Naive B cell (primary cell): Measurements from ENCODE around the gene CDC7. TPM values are rescaled to one million over a fixed set of nuclear protein-coding genes. Genes with fewer than 3 reads are reported as not detected.
"Not testable (repeated sequence)": the region's sequence is repeated elsewhere in the genome, so short reads cannot be mapped to it uniquely, and the experiment has no call there.

Experiments
- ATAC-seq, 2 donors: fragments of 150-1000 bp; cut with Tn5 transposase; 2 replicates each; pipeline ENCODE4 v1.10.0; 2021; ENCODE audit warnings: low read depth in 2 of 2, mild to moderate bottlenecking in 2 of 2, moderate library complexity in 2 of 2
- DNase-seq: peaks from one replicate; pipeline ENCODE4 v3.0.0; 2022
- H3K27ac Mint-ChIP-seq, 6 donors: one replicate each; pipeline ENCODE4 v1.8.0; 2020 to 2022; ENCODE audit warnings: mild to moderate bottlenecking in 6 of 6, mixed read lengths in 6 of 6, moderate library complexity in 5 of 6, inconsistent platforms in 2 of 6
- H3K27me3 Mint-ChIP-seq, 3 donors: one replicate each; pipeline ENCODE4 v1.8.0; 2021 to 2022; ENCODE audit warnings: mixed read lengths in 3 of 3, mild to moderate bottlenecking in 1 of 3
- H3K36me3 Mint-ChIP-seq, 2 donors: one replicate each; pipeline ENCODE4 v1.8.0; 2020 to 2022; ENCODE audit warnings: mixed read lengths in 2 of 2, inconsistent platforms in 1 of 2, mild to moderate bottlenecking in 1 of 2
- H3K4me1 Mint-ChIP-seq, 3 donors: one replicate each; pipeline ENCODE4 v1.8.0; 2020 to 2022; ENCODE audit warnings: mixed read lengths in 3 of 3, inconsistent platforms in 1 of 3, mild to moderate bottlenecking in 1 of 3, moderate library complexity in 1 of 3
- H3K4me3 Mint-ChIP-seq, 8 donors: one replicate each; pipeline ENCODE4 v1.8.0; 2020 to 2022; ENCODE audit warnings: mild to moderate bottlenecking in 8 of 8, mixed read lengths in 8 of 8, moderate library complexity in 8 of 8, inconsistent platforms in 2 of 8
- H3K9me3 Mint-ChIP-seq, 7 donors: one replicate each; pipeline ENCODE4 v1.8.0; 2020 to 2022; ENCODE audit warnings: mixed read lengths in 7 of 7, mild to moderate bottlenecking in 5 of 7, inconsistent platforms in 2 of 7, moderate library complexity in 1 of 7
- polyA plus RNA-seq, 6 donors: library from polyadenylated mRNA; unstranded; fragments of 300-500 nt; fragmentation: Illumina TruSeq; gene quantifications; one replicate each; pipeline ENCODE4 v1.2.3, GENCODE V29; 2021; ENCODE audit warnings: low read depth in 6 of 6

Gene CDC7
- polyA plus RNA-seq, 6 donors from 2014 or later: 0.96 to 5.3 (median 2.9) TPM

DNA sequence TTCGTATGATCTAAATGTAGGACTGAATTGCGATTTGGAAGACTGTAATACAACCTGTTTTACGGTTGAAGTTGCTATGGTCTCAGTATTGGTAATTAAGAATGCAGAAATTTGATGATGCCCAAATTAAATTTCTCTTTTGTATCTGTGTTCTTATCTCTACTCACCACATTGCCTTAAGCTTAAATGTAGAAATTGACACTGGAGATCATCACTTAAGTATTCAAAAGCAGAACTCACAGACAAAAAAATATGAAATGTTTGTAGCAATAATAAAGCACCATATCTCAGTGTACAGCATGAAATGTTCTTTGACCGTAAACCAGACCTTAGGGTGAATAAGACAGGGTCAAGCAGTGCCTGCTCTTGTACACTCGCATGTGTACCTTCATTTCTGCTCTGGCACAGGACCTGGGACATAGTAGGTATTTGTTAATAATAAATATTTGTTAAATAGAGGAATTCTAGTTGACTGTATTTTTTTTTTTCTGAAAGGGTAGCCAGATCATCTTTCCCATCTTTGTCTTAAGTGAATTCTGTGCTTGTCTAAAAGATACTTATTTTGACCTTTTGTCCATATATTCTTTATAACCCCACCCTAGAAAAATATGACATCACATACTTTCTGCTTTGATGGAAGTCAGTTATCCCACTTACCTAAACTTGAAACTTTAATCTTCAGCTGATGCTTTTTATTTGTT lies 1.5 kb downstream of the CDC7 start:
- DNase-seq: no peak
- Mint-ChIP-seq H3K36me3 (peaks cover 0 to 6% of the 10 kb centered on the region in 2 donors), H3K4me3 (peak overlapping the region in 5 of 8 donors; percentile 17 to 54 (median 24)), H3K27me3 (no peaks in the 10 kb centered on the region), H3K9me3 (no peaks in the 10 kb centered on the region), H3K4me1 (peaks cover 5 to 12% (median 10%) of the 10 kb centered on the region in 3 donors), H3K27ac (peak overlapping the region in 3 of 6 donors; percentile 5 to 71 (median 57))
- ATAC-seq: no peak

DNA sequence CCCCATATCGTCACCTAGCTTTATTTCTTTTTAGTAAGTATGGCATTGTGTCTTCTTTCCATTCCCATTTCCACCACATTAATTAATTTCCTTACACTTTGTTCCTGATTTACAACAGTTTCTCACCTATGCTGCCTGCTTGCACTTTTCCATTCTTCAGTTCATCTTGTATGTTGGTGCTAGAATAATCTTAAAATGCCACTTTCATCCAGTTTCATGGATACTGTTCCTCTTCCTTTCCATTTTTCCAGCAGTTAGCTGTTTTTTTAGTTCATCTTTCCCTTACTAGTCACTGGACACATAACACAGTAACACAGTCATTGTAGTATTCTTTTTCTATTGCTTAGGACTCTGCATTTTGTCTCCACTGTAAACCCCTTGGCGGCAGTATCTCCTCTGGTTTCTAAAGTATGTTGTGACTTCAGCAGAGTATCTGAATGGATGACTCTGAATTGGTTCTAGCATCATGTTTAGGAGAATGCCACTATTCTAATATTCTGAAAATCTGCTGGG lies 2.1 kb downstream of the CDC7 start:
- Mint-ChIP-seq H3K36me3 (peaks cover 0 to 6% of the 10 kb centered on the region in 2 donors), H3K27me3 (no peaks in the 10 kb centered on the region), H3K9me3 (no peaks in the 10 kb centered on the region), H3K4me1 (peaks cover 5 to 12% (median 10%) of the 10 kb centered on the region in 3 donors), H3K27ac (peak overlapping the region in 2 of 6 donors; percentile 5 to 57), H3K4me3 (peak overlapping the region in 5 of 8 donors; percentile 17 to 54 (median 24))
- ATAC-seq (no peak), DNase-seq (no peak)

DNA sequence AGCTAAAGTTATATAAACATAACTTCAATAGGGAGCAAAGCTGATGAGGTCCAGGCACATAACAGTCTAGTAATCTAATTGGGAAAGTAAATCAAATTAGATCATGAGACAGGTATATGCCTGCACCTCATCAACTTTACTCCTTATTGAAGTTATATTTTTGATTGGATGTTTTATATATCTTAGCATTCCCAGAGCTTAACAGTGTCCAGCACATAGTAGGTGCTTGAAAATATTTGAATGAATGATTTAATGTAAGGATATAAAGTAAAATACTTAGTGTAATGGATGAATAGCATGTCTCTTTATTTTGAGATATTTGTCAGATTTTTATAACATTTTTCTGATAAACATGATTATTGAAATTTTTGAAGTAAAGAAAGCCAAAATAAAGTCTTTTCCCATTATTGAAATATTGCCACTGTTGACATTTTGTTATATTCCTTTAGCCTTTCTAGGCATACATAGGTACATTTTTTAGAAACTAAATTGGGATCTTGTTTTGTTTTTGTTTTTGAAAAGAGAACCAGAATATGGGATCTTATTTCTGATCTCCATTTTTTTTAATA lies 2.8 kb downstream of the CDC7 start:
- no peak for ATAC-seq
- no peaks in the 10 kb centered on the region for H3K9me3 Mint-ChIP-seq

DNA sequence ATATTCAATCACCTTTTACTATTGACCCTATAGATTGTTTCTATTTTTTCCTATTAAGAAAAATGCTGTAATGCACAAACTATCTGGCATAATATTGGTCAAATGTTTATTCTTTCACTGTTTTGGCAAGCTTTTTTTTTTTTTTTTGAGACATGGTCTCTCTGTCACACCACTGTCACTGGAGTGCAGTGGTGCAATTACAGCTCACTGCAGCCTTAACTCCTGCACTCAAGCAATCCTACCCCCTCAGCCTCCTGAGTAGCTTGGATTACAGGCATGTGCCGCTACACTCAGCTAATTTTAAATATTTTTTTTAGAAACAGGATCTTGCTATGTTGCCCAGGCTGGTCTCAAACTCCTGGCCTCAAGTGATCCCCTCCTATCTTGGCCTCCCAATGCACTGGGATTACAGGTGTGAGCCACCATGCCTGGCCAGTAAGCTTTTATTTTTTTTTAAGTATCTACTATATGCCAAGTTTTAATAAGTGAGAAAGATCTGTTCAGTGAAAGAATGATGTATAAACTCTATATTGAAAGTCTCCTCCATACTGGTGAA lies 3.4 kb downstream of the CDC7 start:
- Mint-ChIP-seq H3K9me3 (no peaks in the 10 kb centered on the region), H3K36me3 (peaks cover 2 to 10% of the 10 kb centered on the region in 2 donors), H3K4me3 (no peak overlapping the region), H3K27ac (no peak overlapping the region), H3K4me1 (peaks cover 5 to 12% (median 10%) of the 10 kb centered on the region in 3 donors), H3K27me3 (no peaks in the 10 kb centered on the region)
- ATAC-seq (no peak), DNase-seq (no peak)

More for the DNA sequence above, 2.8 kb downstream of the CDC7 start:
- Mint-ChIP-seq H3K4me3 (no peak overlapping the region), H3K27ac (no peak overlapping the region), H3K36me3 (peaks cover 0 to 6% of the 10 kb centered on the region in 2 donors), H3K4me1 (peaks cover 5 to 12% (median 10%) of the 10 kb centered on the region in 3 donors), H3K27me3 (no peaks in the 10 kb centered on the region)
- DNase-seq: no peak

DNA sequence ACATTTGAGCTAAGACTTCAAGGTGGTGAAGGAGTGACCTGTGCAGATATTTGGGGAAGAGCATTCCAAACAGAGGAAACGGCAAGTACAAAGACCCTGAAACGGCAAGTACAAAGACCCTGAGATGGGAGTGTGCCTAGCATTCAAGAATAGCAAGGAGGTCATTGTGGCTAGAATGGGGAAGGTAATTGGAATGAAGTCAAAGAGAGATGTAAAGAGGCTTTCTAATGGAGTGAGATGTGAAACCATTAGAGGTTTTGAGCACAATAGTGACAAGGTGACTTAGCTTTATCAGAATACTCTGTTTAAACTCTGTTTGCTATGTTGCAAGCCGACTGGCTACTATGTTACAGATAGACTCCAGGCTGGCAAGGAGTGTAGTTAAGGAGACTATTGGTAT lies 4.4 kb downstream of the CDC7 start:
- Mint-ChIP-seq H3K4me3 (no peak overlapping the region), H3K4me1 (peaks cover 5 to 12% (median 10%) of the 10 kb centered on the region in 3 donors), H3K27me3 (no peaks in the 10 kb centered on the region), H3K36me3 (peaks cover 11 to 18% of the 10 kb centered on the region in 2 donors), H3K9me3 (no peaks in the 10 kb centered on the region), H3K27ac (peak overlapping the region in 1 of 6 donors; percentile 17)
- DNase-seq (no peak), ATAC-seq (no peak)

DNA sequence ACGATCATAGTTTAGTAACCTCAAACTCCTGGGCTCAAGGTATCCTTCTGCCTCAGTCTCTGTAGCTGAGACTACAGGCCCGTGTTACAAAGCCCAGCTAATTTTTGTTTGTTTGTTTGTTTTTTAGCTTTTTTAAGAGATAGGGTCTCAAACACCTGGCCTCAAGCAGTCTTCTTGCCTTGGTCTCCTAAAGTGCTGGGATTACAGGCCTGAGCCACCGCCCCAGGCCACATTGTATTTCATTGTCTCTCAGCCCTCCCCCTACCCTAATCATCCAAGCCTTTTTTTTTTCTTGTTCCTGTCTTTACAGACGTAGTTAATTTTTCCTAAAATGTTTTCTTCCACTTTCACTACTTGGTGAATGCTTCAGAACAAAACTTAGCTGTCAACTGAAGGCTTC lies 5.4 kb downstream of the CDC7 start:
- DNase-seq (no peak), ATAC-seq (no peak)
- Mint-ChIP-seq H3K4me3 (no peak overlapping the region), H3K9me3 (no peaks in the 10 kb centered on the region), H3K4me1 (peaks cover 5 to 12% (median 10%) of the 10 kb centered on the region in 3 donors), H3K27ac (peak overlapping the region in 1 of 6 donors; percentile 23), H3K27me3 (no peaks in the 10 kb centered on the region), H3K36me3 (peaks cover 18 to 25% of the 10 kb centered on the region in 2 donors)

DNA sequence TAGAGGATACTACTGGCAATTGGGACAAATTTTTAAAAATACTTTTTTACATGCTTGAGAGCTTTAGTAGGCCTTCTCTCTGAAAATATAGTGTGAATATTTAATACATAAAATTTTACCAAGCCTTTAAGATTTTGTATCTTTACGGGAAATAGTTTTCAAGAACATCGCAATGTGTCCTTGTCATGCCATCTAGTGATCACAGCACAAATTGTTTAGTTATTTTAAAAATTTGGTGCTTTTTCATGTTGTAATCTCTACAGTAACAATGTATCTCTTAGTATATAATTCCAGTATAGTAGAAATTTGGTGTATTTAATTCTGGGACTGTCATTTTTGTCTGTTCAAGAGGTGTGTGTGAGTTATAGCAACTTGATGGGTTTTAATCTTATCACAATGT lies 6.7 kb downstream of the CDC7 start:
- no peak overlapping the region for H3K27ac Mint-ChIP-seq
- H3K4me3 Mint-ChIP-seq: no peak overlapping the region
- H3K27me3 Mint-ChIP-seq: no peaks in the 10 kb centered on the region
- ATAC-seq: no peak
- no peaks in the 10 kb centered on the region for H3K9me3 Mint-ChIP-seq
- H3K4me1 Mint-ChIP-seq: peaks cover 0 to 10% (median 4%) of the 10 kb centered on the region in 3 donors
- H3K36me3 Mint-ChIP-seq: peaks cover 19 to 25% of the 10 kb centered on the region in 2 donors
- no peak for DNase-seq

DNA sequence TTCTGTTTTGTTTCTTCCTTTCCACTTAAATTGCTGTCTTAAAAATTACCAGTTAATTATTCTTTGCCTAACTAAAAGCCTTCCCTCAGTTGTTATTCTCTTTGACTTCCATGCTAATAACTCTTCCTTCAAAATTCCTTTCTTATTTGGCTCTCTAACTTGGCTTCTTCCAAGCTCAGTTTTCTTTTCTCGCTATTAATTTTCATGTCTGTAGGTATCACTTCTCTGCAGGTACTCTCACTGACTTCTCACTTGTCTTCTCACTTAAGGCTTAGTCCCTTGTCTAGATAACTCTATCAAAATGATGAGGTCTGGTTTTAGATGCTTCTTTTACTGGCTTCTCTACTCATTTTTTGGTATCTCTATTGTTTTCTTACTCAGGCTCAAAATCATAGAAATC lies 10.1 kb downstream of the CDC7 start:
- H3K4me1 Mint-ChIP-seq: no peaks in the 10 kb centered on the region

DNA sequence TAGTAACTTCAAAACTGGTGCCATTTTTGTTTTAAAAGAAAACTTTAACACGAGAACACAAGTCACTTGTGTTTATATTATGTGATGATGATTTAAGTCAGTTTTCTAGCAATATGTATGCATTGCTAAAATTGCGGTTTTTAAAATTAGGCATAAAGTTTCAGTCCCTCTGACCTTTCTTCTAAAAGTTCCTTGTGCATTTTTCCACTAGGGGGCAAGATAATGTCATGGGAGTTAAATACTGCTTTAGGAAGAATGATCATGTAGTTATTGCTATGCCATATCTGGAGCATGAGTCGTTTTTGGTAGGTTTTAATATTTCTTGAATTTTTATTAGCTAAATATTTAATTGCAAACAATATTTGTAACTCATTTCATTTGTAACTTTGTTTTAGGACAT lies 10.7 kb downstream of the CDC7 start:
- Mint-ChIP-seq H3K36me3 (peaks cover 24 to 27% of the 10 kb centered on the region in 2 donors), H3K9me3 (no peaks in the 10 kb centered on the region), H3K27me3 (no peaks in the 10 kb centered on the region), H3K4me3 (no peak overlapping the region), H3K4me1 (no peaks in the 10 kb centered on the region), H3K27ac (no peak overlapping the region)
- ATAC-seq: no peak
- no peak for DNase-seq

More for the DNA sequence above, 10.1 kb downstream of the CDC7 start:
- DNase-seq (no peak), ATAC-seq (no peak)
- Mint-ChIP-seq H3K36me3 (peaks cover 24 to 25% of the 10 kb centered on the region in 2 donors), H3K27me3 (no peaks in the 10 kb centered on the region), H3K27ac (peak overlapping the region in 3 of 6 donors; percentile 0 to 86 (median 37)), H3K9me3 (no peaks in the 10 kb centered on the region), H3K4me3 (no peak overlapping the region)

DNA sequence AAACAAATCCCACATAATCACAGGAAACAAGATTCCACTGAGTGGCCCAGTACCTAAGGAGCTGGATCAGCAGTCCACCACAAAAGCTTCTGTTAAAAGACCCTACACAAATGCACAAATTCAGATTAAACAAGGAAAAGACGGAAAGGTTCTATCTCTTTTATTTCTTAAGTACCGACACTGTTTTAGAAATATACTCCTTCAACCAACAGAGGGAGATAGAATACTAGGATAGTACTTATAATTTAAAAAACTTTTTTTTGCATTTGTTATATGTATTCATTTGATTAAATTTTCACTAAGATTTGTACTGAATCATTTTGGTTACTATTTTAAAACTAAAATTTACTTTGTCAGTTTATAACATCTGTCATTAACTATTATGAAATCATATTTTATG lies 12.5 kb downstream of the CDC7 start:
- peaks cover 33 to 36% of the 10 kb centered on the region in 2 donors for H3K36me3 Mint-ChIP-seq

DNA sequence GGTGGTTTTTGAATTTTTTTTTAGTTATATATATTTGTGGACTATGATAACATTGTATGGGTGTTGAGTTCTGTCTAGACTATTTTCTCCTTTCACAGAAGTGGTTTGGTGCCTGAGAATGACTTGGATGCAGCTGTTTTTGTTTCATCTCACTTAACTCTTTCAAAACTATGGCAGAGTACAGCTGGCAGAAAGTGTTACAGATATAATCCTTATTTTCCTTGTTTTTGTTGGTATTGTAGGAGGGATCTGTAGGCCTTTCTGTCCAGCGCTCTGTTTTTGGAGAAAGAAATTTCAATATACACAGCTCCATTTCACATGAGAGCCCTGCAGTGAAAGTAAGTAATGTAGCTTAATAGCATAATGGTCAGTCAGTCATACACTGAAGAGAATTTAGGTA lies 13.1 kb downstream of the CDC7 start:
- Mint-ChIP-seq H3K4me3 (no peak overlapping the region), H3K36me3 (peaks cover 36% of the 10 kb centered on the region in 2 donors)
- ATAC-seq: no peak

More for the DNA sequence above, 12.5 kb downstream of the CDC7 start:
- DNase-seq: no peak
- no peaks in the 10 kb centered on the region for H3K9me3 Mint-ChIP-seq
- no peak overlapping the region for H3K4me3 Mint-ChIP-seq
- ATAC-seq: no peak
- H3K27ac Mint-ChIP-seq: no peak overlapping the region
- no peaks in the 10 kb centered on the region for H3K27me3 Mint-ChIP-seq
- H3K4me1 Mint-ChIP-seq: no peaks in the 10 kb centered on the region

DNA sequence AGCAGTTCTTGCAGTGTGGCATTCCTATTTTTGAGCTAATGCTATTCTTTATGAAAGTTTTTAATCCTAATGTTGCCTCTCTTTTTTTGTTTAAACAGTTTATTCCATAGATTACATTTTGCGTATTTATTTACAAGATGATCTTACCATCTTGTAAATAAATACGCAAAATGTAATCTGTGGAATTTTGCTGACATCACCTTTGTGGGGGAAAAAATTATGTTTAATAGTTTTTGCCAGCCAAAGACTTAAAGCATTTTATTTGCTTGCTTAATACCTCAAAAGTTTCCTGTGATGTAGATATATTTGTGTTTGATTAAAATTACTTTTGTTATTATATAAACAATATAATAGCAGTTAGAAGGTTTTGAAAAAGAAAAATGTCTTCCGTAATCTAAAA lies 15.3 kb downstream of the CDC7 start:
- H3K4me1 Mint-ChIP-seq: no peaks in the 10 kb centered on the region
- no peak overlapping the region for H3K27ac Mint-ChIP-seq
- ATAC-seq: no peak
- no peaks in the 10 kb centered on the region for H3K27me3 Mint-ChIP-seq
- no peak for DNase-seq
- H3K4me3 Mint-ChIP-seq: no peak overlapping the region
- no peaks in the 10 kb centered on the region for H3K9me3 Mint-ChIP-seq
- H3K36me3 Mint-ChIP-seq: peaks cover 17 to 19% of the 10 kb centered on the region in 2 donors

More for the DNA sequence above, 13.1 kb downstream of the CDC7 start:
- H3K27me3 Mint-ChIP-seq: no peaks in the 10 kb centered on the region
- DNase-seq: no peak
- H3K4me1 Mint-ChIP-seq: no peaks in the 10 kb centered on the region
- no peaks in the 10 kb centered on the region for H3K9me3 Mint-ChIP-seq
- no peak overlapping the region for H3K27ac Mint-ChIP-seq

DNA sequence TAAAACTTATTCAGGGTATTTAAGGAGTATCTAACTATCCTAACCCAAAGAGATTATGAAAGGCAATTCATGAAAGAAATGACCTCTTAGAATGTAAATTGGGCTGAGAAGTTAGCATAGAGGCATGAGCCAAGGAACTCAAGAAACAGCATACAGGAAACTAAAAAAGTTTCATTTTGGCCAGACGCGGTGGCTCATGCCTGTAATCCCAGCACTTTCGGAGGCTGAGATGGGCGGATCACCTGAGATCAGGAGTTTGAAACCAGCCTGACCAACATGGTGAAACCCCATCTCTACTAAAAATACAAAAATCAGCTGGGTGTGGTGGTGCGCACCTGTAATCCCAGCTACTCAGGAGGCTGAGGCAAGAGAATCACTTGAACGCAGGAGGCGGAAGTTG lies 16.0 kb downstream of the CDC7 start:
- H3K27me3 Mint-ChIP-seq, H3K27ac Mint-ChIP-seq, H3K4me1 Mint-ChIP-seq, H3K9me3 Mint-ChIP-seq, DNase-seq, H3K4me3 Mint-ChIP-seq, ATAC-seq: not testable (repeated sequence)
- H3K36me3 Mint-ChIP-seq: peaks cover 17% of the 10 kb centered on the region in 2 donors

DNA sequence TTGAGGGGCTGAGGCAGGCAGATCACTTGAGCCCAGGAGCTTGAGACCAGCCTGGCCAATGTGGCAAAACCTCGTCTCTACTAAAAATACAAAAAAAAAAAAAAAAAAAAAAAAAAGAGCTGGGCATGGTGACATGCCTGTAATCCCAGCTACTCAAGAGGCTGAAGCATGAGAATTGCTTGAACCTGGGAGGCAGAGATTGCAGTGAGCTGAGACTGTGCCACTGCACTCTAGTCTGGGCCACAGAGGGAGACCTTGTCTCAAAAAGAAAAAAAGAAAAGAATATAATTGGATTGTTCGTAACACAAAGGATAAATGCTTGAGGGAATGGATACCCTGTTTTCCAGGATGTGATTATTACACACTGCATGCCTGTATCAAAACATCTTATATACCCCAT lies 18.5 kb downstream of the CDC7 start:
- peaks cover 17% of the 10 kb centered on the region in 2 donors for H3K36me3 Mint-ChIP-seq
- H3K27me3 Mint-ChIP-seq, H3K4me1 Mint-ChIP-seq, DNase-seq, H3K27ac Mint-ChIP-seq, ATAC-seq, H3K9me3 Mint-ChIP-seq, H3K4me3 Mint-ChIP-seq: not testable (repeated sequence)
